RKO (cell line): Measurements from ENCODE around the gene ING4.

ENCODE experiments used
- DNase-seq: peaks from one replicate; pipeline ENCODE4 v3.0.0-alpha.2; 2016; ENCODE audit warnings: low spot score

Gene ING4

GRCh38 chr12:6688543-6688998 is 25.7 kb upstream of the ING4 start:
- DNase-seq = peak; percentile 60

- DNase-seq = no peak
Measured at GRCh38 chr12:6685814-6686213, 22.9 kb upstream of the ING4 start.

- peak; percentile 58 for DNase-seq
Measured at GRCh38 chr12:6684609-6685008, 21.7 kb upstream of the ING4 start.

- DNase-seq = no peak
Measured at GRCh38 chr12:6676962-6677361, 14.0 kb upstream of the ING4 start.

GRCh38 chr12:6672143-6672542 is 9.2 kb upstream of the ING4 start:
- DNase-seq = no peak

- DNase-seq = no peak
Measured at GRCh38 chr12:6667559-6668210, 4.8 kb upstream of the ING4 start.

GRCh38 chr12:6666211-6666610 is 3.3 kb upstream of the ING4 start:
- DNase-seq = no peak

GRCh38 chr12:6664902-6665301 is 2.0 kb upstream of the ING4 start:
- no peak for DNase-seq

- peak; percentile 55 for DNase-seq
Measured at GRCh38 chr12:6662602-6662905, 365 bp downstream of the ING4 start.

GRCh38 chr12:6653987-6654386 is 8.9 kb downstream of the ING4 start:
- no peak for DNase-seq

- no peak for DNase-seq
Measured at GRCh38 chr12:6653342-6653741, 9.6 kb downstream of the ING4 start.

- no peak for DNase-seq
Measured at GRCh38 chr12:6652391-6652790, 10.5 kb downstream of the ING4 start.

GRCh38 chr12:6650832-6651231 is 12.1 kb downstream of the ING4 start:
- no peak for DNase-seq

- no peak for DNase-seq
Measured at GRCh38 chr12:6647083-6647604, 15.8 kb downstream of the ING4 start, which contains the start of gene ACRBP. TSS of gene ACRBP (minus strand) at chr12:6647432. CDS start at chr12:6647366, 66 bp downstream.

- DNase-seq = no peak
Measured at GRCh38 chr12:6646276-6647082, 16.4 kb downstream of the ING4 start.

- DNase-seq = no peak
Measured at GRCh38 chr12:6644903-6645302, 18.0 kb downstream of the ING4 start.

- no peak for DNase-seq
Measured at GRCh38 chr12:6644257-6644596, 18.7 kb downstream of the ING4 start.

- DNase-seq = no peak
Measured at GRCh38 chr12:6643569-6644256, 19.2 kb downstream of the ING4 start.

- no peak for DNase-seq
Measured at GRCh38 chr12:6641131-6641530, 21.8 kb downstream of the ING4 start.

- DNase-seq = no peak
Measured at GRCh38 chr12:6640497-6640896, 22.4 kb downstream of the ING4 start.

- DNase-seq = no peak
Measured at GRCh38 chr12:6639151-6639801, 23.6 kb downstream of the ING4 start.

GRCh38 chr12:6638305-6638704 is 24.6 kb downstream of the ING4 start:
- DNase-seq = no peak
